IMR-90 (cell line): ENCODE results near the gene TMEM100. TPM values are rescaled to one million over a fixed set of nuclear protein-coding genes. Genes with fewer than 3 reads are reported as not detected.

Source experiments
- ATAC-seq: fragments of 200-7000 bp; cut with Tn5 transposase; 2 replicates; pipeline ENCODE4 v1.9.1; 2020; ENCODE audit warnings: low read depth, mild to moderate bottlenecking, moderate library complexity
- Bru-seq: library from RNA; stranded (reverse); fragments of 400-500 nt; gene quantifications from one replicate; lab custom pipeline; 2021; lab: Mats Ljungman, UMichigan
- BruChase-seq, 2 experiments: library from RNA; stranded (reverse); fragments of 400-500 nt; gene quantifications; one replicate each; lab custom pipeline; 2021; lab: Mats Ljungman, UMichigan
- BruUV-seq: library from RNA; stranded (reverse); fragments of 400-500 nt; replicated peaks from 2 replicates; lab custom pipeline; 2021; lab: Mats Ljungman, UMichigan
- CTCF ChIA-PET: fragments of 300-600 bp; formaldehyde crosslinking; extraction: SDS; loops from one replicate; lab custom pipeline; 2021; ENCODE audit warnings: antibody characterized with exemption; lab: Yijun Ruan, JAX
- POLR2A ChIA-PET: fragments of 300-600 bp; sonication (Branson Sonifier 250); formaldehyde crosslinking; loops from one replicate; lab custom pipeline; 2022; ENCODE audit warnings: antibody characterized with exemption; ENCODE audit not compliant: unreplicated experiment; lab: Charles Lee
- DNase-seq: peaks from one replicate; pipeline ENCODE4 v3.0.0; 2013
- H2AFZ ChIP-seq: replicated peaks from 2 replicates; pipeline ENCODE3; 2013; ENCODE audit warnings: low read length, mild to moderate bottlenecking; ENCODE audit not compliant: poor library complexity
- H2AK5ac ChIP-seq: 2 replicates; pipeline ENCODE4 v1.6.1; 2013; ENCODE audit warnings: low read depth, low read length, inconsistent platforms
- H2AK9ac ChIP-seq: replicated peaks from 2 replicates; pipeline ENCODE3; 2013; ENCODE audit warnings: mild to moderate bottlenecking, low read depth, low read length, moderate library complexity; ENCODE audit not compliant: poor library complexity
- H2BK120ac ChIP-seq: 2 replicates; pipeline ENCODE4 v1.6.1; 2013; ENCODE audit warnings: low read depth, low read length, inconsistent platforms
- H2BK15ac ChIP-seq: 3 replicates; pipeline ENCODE4 v1.6.1; 2013; ENCODE audit warnings: low read depth, low read length, inconsistent platforms
- H2BK20ac ChIP-seq: 2 replicates; pipeline ENCODE4 v1.6.1; 2013; ENCODE audit warnings: low read depth, mild to moderate bottlenecking, inconsistent platforms, low read length, moderate library complexity
- H2BK5ac ChIP-seq: 2 replicates; pipeline ENCODE4 v1.6.1; 2013; ENCODE audit warnings: mild to moderate bottlenecking, low read depth, low read length, inconsistent platforms; ENCODE audit not compliant: poor library complexity, severe bottlenecking
- H3K14ac ChIP-seq: replicated peaks from 2 replicates; pipeline ENCODE4 v1.6.1; 2013; ENCODE audit warnings: low read depth, low read length, inconsistent platforms
- H3K18ac ChIP-seq: 2 replicates; pipeline ENCODE4 v1.6.1; 2013; ENCODE audit warnings: low read depth, low read length, control low read depth
- H3K23ac ChIP-seq: 2 replicates; pipeline ENCODE4 v1.6.1; 2013; ENCODE audit warnings: low read depth, low read length, inconsistent platforms
- H3K27ac ChIP-seq: 2 replicates; pipeline ENCODE4 v1.5.1; 2013; ENCODE audit warnings: mild to moderate bottlenecking, control low read depth, low read length; ENCODE audit not compliant: insufficient read depth
- H3K27me3 ChIP-seq: 2 replicates; pipeline ENCODE4 v1.6.1; 2013; ENCODE audit warnings: low read length; ENCODE audit not compliant: control insufficient read depth, insufficient read depth
- H3K36me3 ChIP-seq: 2 replicates; pipeline ENCODE4 v1.6.1; 2013; ENCODE audit warnings: low read length, mixed read lengths; ENCODE audit not compliant: control insufficient read depth, insufficient read depth
- H3K4ac ChIP-seq: 2 replicates; pipeline ENCODE4 v1.6.1; 2013; ENCODE audit warnings: low read depth, low read length, inconsistent platforms
- H3K4me1 ChIP-seq: 2 replicates; pipeline ENCODE4 v1.6.1; 2013; ENCODE audit warnings: low read length, mixed read lengths; ENCODE audit not compliant: control insufficient read depth, insufficient read depth
- H3K4me2 ChIP-seq: 2 replicates; pipeline ENCODE4 v1.6.1; 2013; ENCODE audit warnings: low read depth, mild to moderate bottlenecking, control low read depth, low read length, moderate library complexity
- H3K4me3 ChIP-seq: 2 replicates; pipeline ENCODE4 v1.5.1; 2013; ENCODE audit warnings: low read depth, mild to moderate bottlenecking, control low read depth, low read length, moderate library complexity; ENCODE audit not compliant: insufficient read depth
- H3K56ac ChIP-seq: 2 replicates; pipeline ENCODE4 v1.6.1; 2013; ENCODE audit warnings: low read length, inconsistent platforms; ENCODE audit not compliant: insufficient read depth; ENCODE audit errors: extremely low read depth
- H3K79me1 ChIP-seq, 2 experiments: 2 replicates each; pipeline ENCODE4 v1.6.1; 2013; ENCODE audit warnings: low read length in 2 of 2, inconsistent platforms in 1 of 2, low read depth in 1 of 2
- H3K9ac ChIP-seq: 2 replicates; pipeline ENCODE4 v1.6.1; 2013; ENCODE audit warnings: low read depth, low read length, control low read depth
- H3K9me1 ChIP-seq: 2 replicates; pipeline ENCODE4 v1.6.1; 2013; ENCODE audit warnings: low read length, inconsistent platforms; ENCODE audit not compliant: insufficient read depth
- H3K9me3 ChIP-seq: 2 replicates; pipeline ENCODE4 v1.6.1; 2013; ENCODE audit warnings: low read length; ENCODE audit not compliant: control insufficient read depth, insufficient read depth
- H4K20me1 ChIP-seq: 2 replicates; pipeline ENCODE4 v1.6.1; 2013; ENCODE audit warnings: low read length, inconsistent platforms; ENCODE audit not compliant: insufficient read depth
- H4K5ac ChIP-seq: 2 replicates; pipeline ENCODE4 v1.6.1; 2013; ENCODE audit warnings: mild to moderate bottlenecking, low read depth, low read length, control low read depth
- H4K8ac ChIP-seq, 2 experiments: 2 replicates each; pipeline ENCODE4 v1.6.1; 2013; ENCODE audit warnings: low read depth in 2 of 2, low read length in 2 of 2, control low read depth in 1 of 2, inconsistent platforms in 1 of 2
- H4K91ac ChIP-seq: 2 replicates; pipeline ENCODE4 v1.6.1; 2013; ENCODE audit warnings: low read depth, low read length, inconsistent platforms; ENCODE audit not compliant: insufficient read depth
- CEBPB ChIP-seq: IDR thresholded peaks from 2 replicates; pipeline ENCODE4 v1.6.1; 2012; ENCODE audit warnings: low read depth, low read length, improper control_type of control experiment
- CHD1 ChIP-seq: IDR thresholded peaks from 2 replicates; pipeline ENCODE4 v1.6.1; 2012; ENCODE audit warnings: low read depth, low read length, improper control_type of control experiment
- FOS ChIP-seq: fragments of 150-350 bp; IDR thresholded peaks from 2 replicates; pipeline ENCODE4 v1.6.1; 2016; ENCODE audit warnings: low read depth, low read length
- RCOR1 ChIP-seq: IDR thresholded peaks from 2 replicates; pipeline ENCODE4 v1.6.1; 2012; ENCODE audit warnings: mild to moderate bottlenecking, low read length, improper control_type of control experiment; ENCODE audit not compliant: insufficient replicate concordance
- RFX5 ChIP-seq: IDR thresholded peaks from 2 replicates; pipeline ENCODE4 v1.8.0; 2012; ENCODE audit warnings: low read depth, mild to moderate bottlenecking, low read length, moderate library complexity
- WGBS, 2 experiments: methylation state at CpG; one replicate each; pipeline versions ENCODE4 v1.1.5 to v1.1.7; 2013; ENCODE audit warnings: missing lambda C conversion rate in 2 of 2; ENCODE audit not compliant: insufficient read length in 1 of 2; ENCODE audit errors: extremely low coverage in 2 of 2; 5-methylcytosine and 5-hydroxymethylcytosine counted together
- dilution Hi-C: fragments of 300-500 bp; cut with HindIII; formaldehyde crosslinking; loops from one replicate; pipeline ENCODE4 v1.14.3; 2018; ENCODE audit warnings: low sequenced_read_pairs; ENCODE audit not compliant: unreplicated experiment
- in situ Hi-C: fragments of 300-500 bp; cut with MboI; formaldehyde crosslinking; loops from 3 replicates; pipeline ENCODE4 v1.14.3; 2019; ENCODE audit warnings: low sequenced_read_pairs, inconsistent platforms, mixed read lengths
- intact Hi-C: fragments of 100-400 bp; cut with micrococcal nuclease; formaldehyde crosslinking; loops from 2 replicates; pipeline ENCODE4 v1.10.0; 2022
- long read RNA-seq: library from polyadenylated mRNA; unstranded; transcript quantifications from one replicate; pipeline ENCODE4 v2.0.0, GENCODE V29; 2021; ENCODE audit not compliant: unreplicated experiment
- polyA plus RNA-seq, 3 experiments: library from polyadenylated mRNA; depleted of rRNA; stranded (reverse); fragments of >200 nt; gene quantifications; 2 replicates each; pipeline ENCODE4 v1.2.3, GENCODE V29; 2012; ENCODE audit warnings: low replicate concordance in 1 of 3
- total RNA-seq: library from RNA; depleted of rRNA; stranded (reverse); fragments of >200 nt; gene quantifications from 2 replicates; pipeline ENCODE4 v1.2.3, GENCODE V29; 2012; rRNA removed

TMEM100 gene, protein sequence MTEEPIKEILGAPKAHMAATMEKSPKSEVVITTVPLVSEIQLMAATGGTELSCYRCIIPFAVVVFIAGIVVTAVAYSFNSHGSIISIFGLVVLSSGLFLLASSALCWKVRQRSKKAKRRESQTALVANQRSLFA
- 0.28 and 0.36 TPM in 2 replicates for total RNA-seq
- 0.16 and 0.21 TPM in 2 replicates for polyA plus RNA-seq (2012; rRNA removed)
- polyA plus RNA-seq (2012; cell fraction: cytosol; rRNA removed): 0.10 and 0.18 TPM in 2 replicates
- 0.11 and 0.13 TPM in 2 replicates for polyA plus RNA-seq (2012; cell fraction: nucleus; rRNA removed; ENCODE audit: low replicate concordance)
- Bru-seq, nascent RNA: percentile 19 among the genes with signal in this experiment
- BruChase-seq, experiment 1, labeled RNA remaining after a 6-hour chase: percentile 12 among the genes with signal in this experiment
- percentile 24 among the genes with signal in this experiment for BruChase-seq, experiment 2, labeled RNA remaining after a 2-hour chase
- long read RNA-seq: 0 reads

DNA sequence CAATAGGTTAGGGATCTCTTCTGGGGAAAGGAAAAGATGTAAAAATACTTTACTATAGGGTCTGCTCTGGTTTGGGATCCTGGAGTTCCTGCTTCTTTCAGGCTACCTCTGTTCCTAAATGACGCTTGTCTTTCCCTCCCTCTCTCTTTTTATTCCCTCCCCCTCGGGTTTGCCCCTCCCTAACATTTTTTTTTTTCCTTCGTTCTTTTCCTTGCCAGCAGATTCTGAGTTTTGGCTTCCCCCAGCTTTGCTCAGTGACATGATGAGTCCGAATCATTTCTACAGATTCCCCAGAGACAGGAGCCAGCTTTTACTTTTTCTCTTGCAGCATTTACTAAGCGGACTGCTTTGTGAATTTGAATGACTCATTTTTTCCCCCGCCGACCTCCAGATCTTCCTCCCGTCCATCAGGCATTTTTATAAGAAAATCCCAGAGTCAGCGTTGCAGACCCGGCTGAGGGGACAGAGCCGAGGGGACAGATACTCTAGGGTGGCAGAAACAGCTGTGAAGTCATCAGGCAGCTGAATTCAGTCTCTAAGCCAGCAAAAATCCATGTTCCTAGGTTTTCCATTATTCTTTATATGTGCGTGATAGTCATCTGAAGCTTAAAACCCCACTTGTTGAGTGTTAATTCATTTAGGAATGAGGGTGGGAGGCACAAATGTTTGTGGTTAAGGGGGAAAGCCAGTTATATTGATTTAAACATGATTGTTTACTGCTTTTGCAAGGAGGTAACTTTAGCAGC, at the start of gene TMEM100:
TSS of gene TMEM100 (minus strand) at position 123 of the 746 bp plus-strand sequence. CDS start 1,794 bp downstream, outside the sequence.
- TF ChIP-seq CEBPB (0 out of 2 replicates have a peak, but pooled peaks have one; percentile 8), FOS (0 out of 2 replicates have a peak, but pooled peaks have one; percentile 27), RFX5 (no peak), CHD1 (no peak), RCOR1 (no peak)
- H3K56ac ChIP-seq: no peak within 1 kb of the TSS
- no peak within 1 kb of the TSS for H3K14ac ChIP-seq
- H3K9me3 ChIP-seq: no peaks in the 10 kb centered on the region
- peaks cover 4% of the 10 kb centered on the region for H3K4me1 ChIP-seq
- no peak within 1 kb of the TSS for H2AFZ ChIP-seq
- H3K23ac ChIP-seq: no peak within 1 kb of the TSS
- no peak within 1 kb of the TSS; the same call in 1 of the 2 replicates for H4K5ac ChIP-seq
- H3K79me1 ChIP-seq: no peaks in the 10 kb centered on the region
- no peaks in the 10 kb centered on the region for H3K36me3 ChIP-seq
- H3K27ac ChIP-seq: 0 out of 2 replicates have a peak within 1 kb of the TSS, but pooled peaks have one; percentile 19
- peak within 1 kb of the TSS; percentile 38; the same call in 1 of the 2 replicates for H3K18ac ChIP-seq
- intact Hi-C loops (no loop called here), dilution Hi-C loops (no loop called here), in situ Hi-C loops (loop anchor here (5.0 kb wide), 1 partner anchor 196 kb away; no protein-coding TSS in a partner anchor)
- no peak within 1 kb of the TSS for H3K4ac ChIP-seq
- no peak within 1 kb of the TSS for H2BK20ac ChIP-seq
- WGBS, 2 experiments: 0% methylated on average over 5 of the region's 12 CpGs; no CpG with 5 or more reads in 1 of the 2 experiments
- H2BK120ac ChIP-seq: no peak within 1 kb of the TSS
- no peak within 1 kb of the TSS for H2BK5ac ChIP-seq
- H2AK9ac ChIP-seq: no peak within 1 kb of the TSS
- no peak within 1 kb of the TSS for H2BK15ac ChIP-seq
- H3K9me1 ChIP-seq: peaks cover 2% of the 10 kb centered on the region; the same call in 1 of the 2 replicates
- H4K20me1 ChIP-seq: no peaks in the 10 kb centered on the region
- no peak within 1 kb of the TSS for H4K91ac ChIP-seq
- POLR2A ChIA-PET: no interaction called here
- H3K27me3 ChIP-seq: peaks cover 4% of the 10 kb centered on the region; the same call in 1 of the 2 replicates
- H3K9ac ChIP-seq: peak within 1 kb of the TSS; percentile 11
- ATAC-seq: peak; percentile 48
- peak; percentile 78 for DNase-seq
- peak within 1 kb of the TSS; percentile 31 for H3K4me2 ChIP-seq
- no peak within 1 kb of the TSS for H4K8ac ChIP-seq
- H3K4me3 ChIP-seq: peak within 1 kb of the TSS; percentile 27
- no peak within 1 kb of the TSS for H2AK5ac ChIP-seq
- CTCF ChIA-PET: interaction anchor here (0.6 to 2.1 kb wide), 4 partner anchors 12 to 196 kb away, joined by 3 to 9 read pairs (median 3); no protein-coding TSS in a partner anchor
- BruUV-seq: no TSS peak
